GM10266 (cell line): ENCODE measurements around the gene CRYBG1.
"Not testable (repeated sequence)": the region's sequence is repeated elsewhere in the genome, so short reads cannot be mapped to it uniquely, and the experiment has no call there.

Experiments
- DNase-seq: peaks from one replicate; pipeline ENCODE4 v3.0.0; 2012; ENCODE audit errors: extremely low spot score
- TF ChIP-seq, protein P1 (sequence below): IDR thresholded peaks from 2 replicates; pipeline ENCODE4 v1.5.1; 2012; ENCODE audit warnings: mild to moderate bottlenecking, low read depth; ENCODE audit not compliant: control insufficient read depth, insufficient read depth; ENCODE audit errors: missing control alignments

The CRYBG1 gene

DNA sequence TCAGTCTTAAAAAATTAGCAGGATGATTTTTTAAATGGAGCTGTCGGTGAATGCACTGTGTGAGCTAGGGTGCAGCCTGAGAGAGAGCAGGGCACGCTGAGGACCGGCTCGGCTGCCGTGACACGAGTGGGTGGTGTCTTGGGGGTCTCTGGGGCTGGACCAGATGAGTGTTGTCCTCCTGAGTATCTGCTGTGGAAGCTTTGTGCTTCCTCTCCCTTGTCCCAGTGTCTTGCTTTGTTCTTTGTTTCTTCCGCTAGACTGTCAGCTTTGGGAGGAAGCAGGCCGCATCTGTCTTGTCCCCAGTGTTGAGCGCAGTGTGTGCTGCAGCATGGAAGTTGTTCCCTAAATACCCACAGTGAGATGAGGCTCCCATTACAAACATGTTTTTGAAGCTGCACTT is 179.4 kb downstream of the CRYBG1 start:
- DNase-seq, result no peak
- TF ChIP-seq, protein P1, sequence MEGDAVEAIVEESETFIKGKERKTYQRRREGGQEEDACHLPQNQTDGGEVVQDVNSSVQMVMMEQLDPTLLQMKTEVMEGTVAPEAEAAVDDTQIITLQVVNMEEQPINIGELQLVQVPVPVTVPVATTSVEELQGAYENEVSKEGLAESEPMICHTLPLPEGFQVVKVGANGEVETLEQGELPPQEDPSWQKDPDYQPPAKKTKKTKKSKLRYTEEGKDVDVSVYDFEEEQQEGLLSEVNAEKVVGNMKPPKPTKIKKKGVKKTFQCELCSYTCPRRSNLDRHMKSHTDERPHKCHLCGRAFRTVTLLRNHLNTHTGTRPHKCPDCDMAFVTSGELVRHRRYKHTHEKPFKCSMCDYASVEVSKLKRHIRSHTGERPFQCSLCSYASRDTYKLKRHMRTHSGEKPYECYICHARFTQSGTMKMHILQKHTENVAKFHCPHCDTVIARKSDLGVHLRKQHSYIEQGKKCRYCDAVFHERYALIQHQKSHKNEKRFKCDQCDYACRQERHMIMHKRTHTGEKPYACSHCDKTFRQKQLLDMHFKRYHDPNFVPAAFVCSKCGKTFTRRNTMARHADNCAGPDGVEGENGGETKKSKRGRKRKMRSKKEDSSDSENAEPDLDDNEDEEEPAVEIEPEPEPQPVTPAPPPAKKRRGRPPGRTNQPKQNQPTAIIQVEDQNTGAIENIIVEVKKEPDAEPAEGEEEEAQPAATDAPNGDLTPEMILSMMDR, result no peak

DNA sequence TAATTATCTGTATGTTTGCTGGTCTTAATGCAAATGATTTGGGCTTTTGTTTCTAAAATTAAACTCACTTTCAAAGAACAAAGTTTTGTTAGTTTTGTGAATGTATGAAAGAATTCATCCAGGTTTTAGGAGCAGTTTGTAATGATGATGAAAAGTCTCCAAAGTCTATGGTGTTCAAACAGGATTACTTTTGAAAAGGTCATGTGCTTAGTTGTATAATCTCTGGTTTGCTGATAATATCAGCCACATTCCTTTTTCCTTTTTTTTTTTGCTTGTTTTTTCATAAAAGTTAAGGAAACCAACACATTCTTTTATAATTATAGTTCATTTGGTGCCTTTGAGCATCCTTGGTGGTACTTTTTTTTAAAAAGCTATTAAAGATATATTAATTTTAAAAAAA is 179.9 kb downstream of the CRYBG1 start:
- no peak for DNase-seq
- TF ChIP-seq, protein P1, result no peak

DNA sequence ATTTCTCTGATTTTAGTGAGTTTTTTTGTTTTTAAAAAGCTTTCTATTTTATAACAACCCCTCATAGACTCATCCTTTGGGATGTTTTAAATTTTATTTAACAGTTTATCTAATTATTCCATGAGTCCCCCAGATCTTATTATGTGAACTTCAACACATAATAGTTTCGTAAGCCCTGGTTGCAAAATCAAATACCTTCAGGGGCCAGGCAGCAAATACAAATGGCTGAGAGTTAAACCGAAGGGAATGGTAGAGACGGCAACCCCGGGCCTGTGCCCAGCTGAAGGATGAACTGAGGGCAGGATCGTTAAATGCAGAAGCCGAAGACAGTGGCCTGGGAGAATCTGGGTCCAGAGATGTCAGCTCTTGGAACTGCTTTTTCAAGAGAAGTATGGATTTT is 180.4 kb downstream of the CRYBG1 start:
- DNase-seq, result no peak
- TF ChIP-seq, protein P1, result no peak

DNA sequence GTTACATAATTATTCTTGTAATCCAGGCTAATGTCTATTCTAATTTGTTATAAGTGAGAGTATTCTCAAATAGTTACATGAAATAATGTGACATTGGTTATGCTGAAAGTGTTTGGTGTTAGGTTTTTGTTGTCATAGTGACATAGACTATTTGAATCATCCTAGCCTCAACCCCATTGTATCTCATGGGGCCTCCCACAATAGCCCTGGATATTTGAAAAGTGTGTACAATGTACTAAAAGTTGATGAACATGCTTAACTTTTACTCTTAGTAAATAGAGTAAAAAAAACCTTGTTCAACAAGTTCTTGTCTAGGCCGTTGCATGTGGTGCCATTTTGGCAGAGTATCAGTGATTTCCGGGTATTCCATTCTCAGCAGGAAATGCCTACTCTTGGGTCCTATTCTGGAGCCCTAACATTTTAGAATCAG is 185.8 kb downstream of the CRYBG1 start:
- no peak for DNase-seq
- TF ChIP-seq, protein P1, result no peak

DNA sequence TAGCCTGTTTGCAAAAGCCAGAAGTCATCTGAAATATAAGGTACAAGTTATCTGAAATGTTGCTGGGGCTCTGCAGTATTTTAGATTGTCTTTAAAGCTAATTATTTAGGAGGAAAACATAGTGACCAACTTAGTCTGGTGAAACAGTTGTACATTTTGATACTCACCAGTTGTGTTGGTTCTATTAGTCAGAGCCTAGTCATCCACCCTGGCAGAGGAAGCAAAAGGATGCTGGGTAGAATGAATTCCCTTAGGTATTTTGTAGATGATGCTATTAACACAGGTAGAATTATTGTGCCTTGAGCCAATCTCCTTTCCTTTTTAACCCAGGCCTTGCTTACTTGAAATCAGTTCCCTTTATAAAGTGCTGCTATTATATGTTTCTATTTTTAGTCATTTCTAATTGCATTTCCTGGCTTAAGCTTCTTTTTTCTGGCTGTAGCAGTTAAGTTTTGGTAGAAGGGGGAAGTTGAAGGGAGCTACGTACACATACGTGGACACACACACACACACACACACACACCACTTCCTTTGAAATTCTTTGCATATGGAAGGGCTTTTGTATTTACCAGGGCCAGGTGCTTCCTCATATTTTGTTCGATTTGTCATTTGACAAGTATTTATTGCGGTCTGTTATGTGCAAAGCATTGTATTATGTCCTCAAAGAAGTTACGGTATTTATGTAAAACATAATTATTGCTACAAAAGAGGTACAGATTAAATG is 186.3 kb downstream of the CRYBG1 start:
- TF ChIP-seq, protein P1, result no peak
- DNase-seq, result no peak

DNA sequence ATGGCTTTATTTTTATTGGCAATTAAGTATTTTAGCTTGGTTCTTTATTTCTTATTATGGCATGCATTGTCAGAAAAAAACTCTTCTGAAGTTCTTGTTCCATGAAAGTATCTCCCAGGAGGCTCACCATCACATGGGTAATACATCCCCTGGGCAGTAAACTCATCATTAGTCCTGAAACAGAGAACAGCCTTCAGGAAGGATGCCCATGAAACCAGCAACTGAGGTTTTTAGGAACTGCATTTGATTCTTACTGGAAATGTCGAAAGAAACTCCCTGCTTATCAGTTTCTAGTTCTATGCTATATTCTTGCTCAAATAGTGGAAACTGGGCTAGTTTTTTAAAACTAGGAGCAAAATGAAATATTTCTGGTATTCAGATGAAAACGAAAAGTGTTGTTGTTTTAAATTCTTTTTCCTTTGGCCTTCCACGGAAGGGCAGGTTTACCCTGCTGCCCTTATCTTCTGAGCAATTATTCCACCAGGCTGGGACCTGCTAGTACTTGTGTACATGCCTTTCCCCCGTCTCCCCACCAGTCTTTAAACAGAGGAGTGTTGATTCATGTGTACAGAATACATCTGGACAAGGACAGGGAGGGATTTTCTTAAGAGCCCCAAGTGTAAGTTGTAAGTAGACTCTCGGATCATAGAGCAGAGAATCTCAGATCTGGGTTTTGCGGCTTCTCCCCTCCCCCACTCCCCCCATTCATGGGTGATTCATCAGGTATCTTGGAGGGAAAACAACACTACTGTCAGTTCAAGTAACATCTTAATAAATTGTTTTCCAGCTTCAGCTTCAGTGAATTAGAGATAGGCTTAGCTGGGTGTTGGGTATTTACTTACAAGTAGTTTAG is 187.3 kb downstream of the CRYBG1 start:
- TF ChIP-seq, protein P1, result no peak
- DNase-seq, result no peak

DNA sequence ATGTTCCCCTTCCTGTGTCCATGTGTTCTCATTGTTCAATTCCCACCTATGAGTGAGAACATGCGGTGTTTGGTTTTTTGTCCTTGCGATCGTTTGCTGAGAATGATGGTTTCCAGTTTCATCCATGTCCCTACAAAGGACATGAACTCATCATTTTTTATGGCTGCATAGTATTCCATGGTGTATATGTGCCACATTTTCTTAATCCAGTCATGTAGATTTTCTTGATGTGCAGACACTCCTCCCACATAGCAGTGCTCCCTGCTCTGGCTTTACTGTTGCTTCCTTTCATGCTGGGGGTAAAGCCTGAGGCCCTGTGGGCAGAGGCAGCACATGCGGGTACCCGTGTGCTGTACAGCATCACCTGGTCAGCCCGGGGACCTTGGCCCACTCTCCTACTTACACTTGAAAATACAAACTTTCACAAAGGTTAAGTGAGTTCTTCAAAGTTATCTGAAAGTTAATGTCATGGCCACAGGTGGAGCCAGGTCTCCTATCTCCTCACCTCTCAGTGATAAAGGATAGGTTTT is 188.5 kb downstream of the CRYBG1 start:
- not testable (repeated sequence) for DNase-seq
